Kidney (tissue), 14 donors: ENCODE measurements around the gene AKAP3. TPM values are rescaled to one million over a fixed set of nuclear protein-coding genes. Genes with fewer than 3 reads are reported as not detected.
A peak's percentile ranks its signal among the peaks of the same experiment; 100 is the strongest.

Source experiments
- DNase-seq, 5 donors: peaks; one replicate each; pipeline ENCODE4 v3.0.0-alpha.2; 2013 to 2020
- FAIRE-seq: peaks from 2 replicates; lab custom pipeline; 2012; peaks lifted over from hg19 to GRCh38; lab: Jason Lieb, UNC
- H3K27ac ChIP-seq, 2 donors: one replicate each; pipeline ENCODE4 v1.7.0; 2013; ENCODE audit warnings: low read depth in 2 of 2, low read length in 2 of 2, inconsistent platforms in 1 of 2
- H3K27me3 ChIP-seq: one replicate; pipeline ENCODE4 v1.7.1; 2013; ENCODE audit warnings: low read length, inconsistent platforms; ENCODE audit not compliant: control insufficient read depth, insufficient read depth
- H3K36me3 ChIP-seq, 3 donors: one replicate each; pipeline versions ENCODE4 v1.7.0 to v1.7.1; 2013; ENCODE audit warnings: low read length in 3 of 3, control low read depth in 1 of 3, inconsistent platforms in 1 of 3; ENCODE audit not compliant: insufficient read depth in 3 of 3, control insufficient read depth in 2 of 3
- H3K4me1 ChIP-seq, 3 donors: one replicate each; pipeline versions ENCODE4 v1.7.0 to v1.7.1; 2013; ENCODE audit warnings: low read length in 3 of 3, inconsistent platforms in 1 of 3, low read depth in 1 of 3; ENCODE audit not compliant: control insufficient read depth in 2 of 3, insufficient read depth in 2 of 3
- H3K4me3 ChIP-seq, 3 donors: one replicate each; pipeline versions ENCODE4 v1.7.0 to v1.8.1; 2013; ENCODE audit warnings: low read length in 3 of 3, control low read depth in 1 of 3, inconsistent platforms in 1 of 3
- H3K9ac ChIP-seq, 3 donors: one replicate each; pipeline versions ENCODE4 v1.7.0 to v1.7.1; 2013; ENCODE audit warnings: low read length in 3 of 3, control low read depth in 1 of 3, inconsistent platforms in 1 of 3
- H3K9me3 ChIP-seq, 3 donors: one replicate each; pipeline versions ENCODE4 v1.7.0 to v1.7.1; 2013; ENCODE audit warnings: low read length in 3 of 3, control low read depth in 1 of 3, inconsistent platforms in 1 of 3; ENCODE audit not compliant: control insufficient read depth in 2 of 3, insufficient read depth in 1 of 3
- intact Hi-C: fragments of 100-400 bp; cut with DNase I; formaldehyde crosslinking; loops from one replicate; pipeline ENCODE4 v1.11.1; 2022
- polyA plus RNA-seq: library from polyadenylated mRNA; stranded (reverse); fragments of 350-450 nt; fragmentation: Illumina TruSeq; extraction: RNeasy Lipid Tissue Mini Kit (QIAGEN cat#74804); gene quantifications from one replicate; pipeline ENCODE4 v1.2.3, GENCODE V29; 2014; ENCODE audit warnings: low read depth, low replicate concordance; ENCODE audit not compliant: insufficient read depth
- total RNA-seq: library from RNA; stranded (reverse); fragmentation: NEBNext Ultra II Directional; extraction: Animal tissue kit (Norgen Biotek cat#: 25700); gene quantifications from one replicate; pipeline ENCODE4 v1.2.1, GENCODE V29; 2021
- TF ChIP-seq, protein P1 (sequence below): IDR thresholded peaks from 3 replicates; pipeline ENCODE4 v1.5.1; 2012; ENCODE audit warnings: mild to moderate bottlenecking, moderate library complexity, borderline replicate concordance; ENCODE audit not compliant: insufficient read depth; ENCODE audit errors: extremely low read depth
- donor health status: control.
- donor health status: control.
- donor health status: control.
- donor health status: control.
- donor health status: control.
- donor health status: DM: yes; HTN: yes; CAD: no.
- donor health status: Normal renal cell carcinoma (clear cell type).

AKAP3 gene
- total and polyA plus RNA-seq, 2 donors from 2014 or later = 2.3 to 2.7 TPM

GRCh38 chr12:4609071-4609470, 39.8 kb downstream of the AKAP3 start:
- FAIRE-seq (no peak), DNase-seq (no peak)
- intact Hi-C loops = no loop called here
- no peak overlapping the region for H3K4me3 ChIP-seq
- TF ChIP-seq, protein P1, sequence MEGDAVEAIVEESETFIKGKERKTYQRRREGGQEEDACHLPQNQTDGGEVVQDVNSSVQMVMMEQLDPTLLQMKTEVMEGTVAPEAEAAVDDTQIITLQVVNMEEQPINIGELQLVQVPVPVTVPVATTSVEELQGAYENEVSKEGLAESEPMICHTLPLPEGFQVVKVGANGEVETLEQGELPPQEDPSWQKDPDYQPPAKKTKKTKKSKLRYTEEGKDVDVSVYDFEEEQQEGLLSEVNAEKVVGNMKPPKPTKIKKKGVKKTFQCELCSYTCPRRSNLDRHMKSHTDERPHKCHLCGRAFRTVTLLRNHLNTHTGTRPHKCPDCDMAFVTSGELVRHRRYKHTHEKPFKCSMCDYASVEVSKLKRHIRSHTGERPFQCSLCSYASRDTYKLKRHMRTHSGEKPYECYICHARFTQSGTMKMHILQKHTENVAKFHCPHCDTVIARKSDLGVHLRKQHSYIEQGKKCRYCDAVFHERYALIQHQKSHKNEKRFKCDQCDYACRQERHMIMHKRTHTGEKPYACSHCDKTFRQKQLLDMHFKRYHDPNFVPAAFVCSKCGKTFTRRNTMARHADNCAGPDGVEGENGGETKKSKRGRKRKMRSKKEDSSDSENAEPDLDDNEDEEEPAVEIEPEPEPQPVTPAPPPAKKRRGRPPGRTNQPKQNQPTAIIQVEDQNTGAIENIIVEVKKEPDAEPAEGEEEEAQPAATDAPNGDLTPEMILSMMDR = no peak
- H3K9ac ChIP-seq = no peak overlapping the region
- H3K27me3 ChIP-seq = no peaks in the 10 kb centered on the region
- H3K27ac ChIP-seq = no peak overlapping the region
- peaks cover 3 to 32% (median 18%) of the 10 kb centered on the region in 3 donors for H3K36me3 ChIP-seq
- H3K9me3 ChIP-seq = no peaks in the 10 kb centered on the region
- H3K4me1 ChIP-seq = no peaks in the 10 kb centered on the region

- no peak overlapping the region for H3K4me3 ChIP-seq
- intact Hi-C loops = no loop called here
- no peaks in the 10 kb centered on the region for H3K4me1 ChIP-seq
- no peaks in the 10 kb centered on the region for H3K27me3 ChIP-seq
- TF ChIP-seq, protein P1 = no peak
- DNase-seq (no peak), FAIRE-seq (no peak)
- no peak overlapping the region for H3K27ac ChIP-seq
- H3K9ac ChIP-seq = no peak overlapping the region
- peaks cover 0 to 16% (median 7%) of the 10 kb centered on the region in 3 donors for H3K36me3 ChIP-seq
- no peaks in the 10 kb centered on the region for H3K9me3 ChIP-seq
Observed at GRCh38 chr12:4607056-4607455, 41.8 kb downstream of the AKAP3 start.

- DNase-seq (peak; percentile 82 to 95 (median 85)), FAIRE-seq (peak; percentile 66)
- intact Hi-C loops = no loop called here
- Histone ChIP-seq H3K27ac (no peak overlapping the region), H3K4me3 (peak overlapping the region; percentile 80 to 96 (median 96)), H3K9me3 (no peaks in the 10 kb centered on the region), H3K36me3 (peaks cover 0 to 2% (median under 1%) of the 10 kb centered on the region in 3 donors), H3K9ac (peak overlapping the region; percentile 81 to 88 (median 88)), H3K27me3 (no peaks in the 10 kb centered on the region), H3K4me1 (no peaks in the 10 kb centered on the region)
- TF ChIP-seq, protein P1 = peak; percentile 95
Observed at GRCh38 chr12:4604684-4605193, 44.1 kb downstream of the AKAP3 start.

DNA sequence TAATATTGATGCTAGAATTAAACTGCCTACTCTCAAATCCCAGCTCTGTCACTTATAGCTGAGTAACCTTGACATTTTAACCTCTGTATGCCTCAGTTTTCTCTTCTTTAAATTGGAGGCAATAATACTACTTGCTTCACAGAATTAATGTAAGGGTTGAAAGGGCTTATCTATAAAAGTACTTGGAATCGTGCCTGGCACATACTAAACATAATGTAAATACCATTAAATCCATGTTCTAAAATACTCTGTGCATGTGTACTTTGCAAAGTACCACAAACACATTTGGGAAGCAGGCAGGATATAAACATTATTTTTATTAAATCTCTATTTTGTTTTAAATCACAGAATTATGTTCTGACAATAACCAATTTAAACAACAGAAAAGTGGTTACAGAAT, 44.9 kb downstream of the AKAP3 start:
- intact Hi-C loops = no loop called here
- DNase-seq (no peak), FAIRE-seq (no peak)
- Histone ChIP-seq H3K36me3 (peaks cover 0 to under 1% (median 0%) of the 10 kb centered on the region in 3 donors), H3K27me3 (no peaks in the 10 kb centered on the region), H3K9me3 (no peaks in the 10 kb centered on the region), H3K9ac (no peak overlapping the region), H3K4me1 (no peaks in the 10 kb centered on the region), H3K27ac (no peak overlapping the region), H3K4me3 (no peak overlapping the region)
- TF ChIP-seq, protein P1 = no peak
